Naive B cell (primary cell): ENCODE data around the gene TMEM219. TPM values are rescaled to one million over a fixed set of nuclear protein-coding genes. Genes with fewer than 3 reads are reported as not detected.
A peak's percentile ranks its signal among the peaks of the same experiment; 100 is the strongest.
"Not testable (repeated sequence)": the region's sequence is repeated elsewhere in the genome, so short reads cannot be mapped to it uniquely, and the experiment has no call there.

Experiments used
- ATAC-seq, 2 donors: fragments of 150-1000 bp; cut with Tn5 transposase; 2 replicates each; pipeline ENCODE4 v1.10.0; 2021; ENCODE audit warnings: low read depth in 2 of 2, mild to moderate bottlenecking in 2 of 2, moderate library complexity in 2 of 2
- DNase-seq: peaks from one replicate; pipeline ENCODE4 v3.0.0; 2022
- H3K27ac Mint-ChIP-seq, 6 donors: one replicate each; pipeline ENCODE4 v1.8.0; 2020 to 2022; ENCODE audit warnings: mild to moderate bottlenecking in 6 of 6, mixed read lengths in 6 of 6, moderate library complexity in 5 of 6, inconsistent platforms in 2 of 6
- H3K27me3 Mint-ChIP-seq, 3 donors: one replicate each; pipeline ENCODE4 v1.8.0; 2021 to 2022; ENCODE audit warnings: mixed read lengths in 3 of 3, mild to moderate bottlenecking in 1 of 3
- H3K36me3 Mint-ChIP-seq, 2 donors: one replicate each; pipeline ENCODE4 v1.8.0; 2020 to 2022; ENCODE audit warnings: mixed read lengths in 2 of 2, inconsistent platforms in 1 of 2, mild to moderate bottlenecking in 1 of 2
- H3K4me1 Mint-ChIP-seq, 3 donors: one replicate each; pipeline ENCODE4 v1.8.0; 2020 to 2022; ENCODE audit warnings: mixed read lengths in 3 of 3, inconsistent platforms in 1 of 3, mild to moderate bottlenecking in 1 of 3, moderate library complexity in 1 of 3
- H3K4me3 Mint-ChIP-seq, 8 donors: one replicate each; pipeline ENCODE4 v1.8.0; 2020 to 2022; ENCODE audit warnings: mild to moderate bottlenecking in 8 of 8, mixed read lengths in 8 of 8, moderate library complexity in 8 of 8, inconsistent platforms in 2 of 8
- H3K9me3 Mint-ChIP-seq, 7 donors: one replicate each; pipeline ENCODE4 v1.8.0; 2020 to 2022; ENCODE audit warnings: mixed read lengths in 7 of 7, mild to moderate bottlenecking in 5 of 7, inconsistent platforms in 2 of 7, moderate library complexity in 1 of 7
- polyA plus RNA-seq, 6 donors: library from polyadenylated mRNA; unstranded; fragments of 300-500 nt; fragmentation: Illumina TruSeq; gene quantifications; one replicate each; pipeline ENCODE4 v1.2.3, GENCODE V29; 2021; ENCODE audit warnings: low read depth in 6 of 6

Gene TMEM219
- polyA plus RNA-seq, 6 donors from 2014 or later = 181 to 222 (median 186) TPM

- DNase-seq = no peak
- no peaks in the 10 kb centered on the region for H3K36me3 Mint-ChIP-seq
- peaks cover 21 to 42% (median 37%) of the 10 kb centered on the region in 3 donors for H3K4me1 Mint-ChIP-seq
These were observed 35.2 kb upstream of the TMEM219 start for GRCh38 chr16:29926711-29927052.

GRCh38 chr16:29927070-29927905 lies 34.6 kb upstream of the TMEM219 start:
- H3K4me1 Mint-ChIP-seq = peaks cover 21 to 40% (median 37%) of the 10 kb centered on the region in 3 donors
- H3K27ac Mint-ChIP-seq = peak overlapping the region; percentile 4 to 98 (median 93)
- H3K27me3 Mint-ChIP-seq = no peaks in the 10 kb centered on the region
- no peaks in the 10 kb centered on the region for H3K36me3 Mint-ChIP-seq
- ATAC-seq (no peak), DNase-seq (no peak)
- peak overlapping the region; percentile 87 to 99 (median 96) for H3K4me3 Mint-ChIP-seq
- no peaks in the 10 kb centered on the region for H3K9me3 Mint-ChIP-seq

More at GRCh38 chr16:29926711-29927052, 35.2 kb upstream of the TMEM219 start:
- Mint-ChIP-seq H3K27me3 (no peaks in the 10 kb centered on the region), H3K9me3 (no peaks in the 10 kb centered on the region), H3K27ac (peak overlapping the region; percentile 89 to 99 (median 98)), H3K4me3 (peak overlapping the region; percentile 87 to 99 (median 96))
- ATAC-seq = no peak

- not testable (repeated sequence) for H3K36me3 Mint-ChIP-seq, H3K27me3 Mint-ChIP-seq, ATAC-seq, H3K9me3 Mint-ChIP-seq, H3K4me3 Mint-ChIP-seq, DNase-seq
- Mint-ChIP-seq H3K27ac (peak overlapping the region in 1 of 6 donors; percentile 38), H3K4me1 (peaks cover 4 to 14% (median 11%) of the 10 kb centered on the region in 3 donors)
These were observed 30.1 kb upstream of the TMEM219 start for GRCh38 chr16:29931750-29932149.

- peaks cover 0 to 4% (median 0%) of the 10 kb centered on the region in 7 donors for H3K9me3 Mint-ChIP-seq
- H3K4me1 Mint-ChIP-seq = no peaks in the 10 kb centered on the region
- no peak overlapping the region for H3K4me3 Mint-ChIP-seq
- ATAC-seq (no peak), DNase-seq (no peak)
- peaks cover 13 to 27% (median 20%) of the 10 kb centered on the region in 3 donors for H3K27me3 Mint-ChIP-seq
- no peak overlapping the region for H3K27ac Mint-ChIP-seq
- H3K36me3 Mint-ChIP-seq = no peaks in the 10 kb centered on the region
These were observed 21.2 kb upstream of the TMEM219 start for GRCh38 chr16:29940656-29941055.

GRCh38 chr16:29943846-29944799 lies 17.8 kb upstream of the TMEM219 start:
- Mint-ChIP-seq H3K27ac (no peak overlapping the region), H3K36me3 (no peaks in the 10 kb centered on the region), H3K27me3 (peaks cover 13 to 21% (median 19%) of the 10 kb centered on the region in 3 donors), H3K4me1 (no peaks in the 10 kb centered on the region), H3K9me3 (peaks cover 0 to 4% (median 0%) of the 10 kb centered on the region in 7 donors), H3K4me3 (peak overlapping the region in 2 of 8 donors; percentile 21 to 23)
- DNase-seq (no peak), ATAC-seq (no peak)

GRCh38 chr16:29947897-29948296 lies 14.0 kb upstream of the TMEM219 start:
- Mint-ChIP-seq H3K4me1 (no peaks in the 10 kb centered on the region), H3K27me3 (peaks cover 0 to 15% (median 10%) of the 10 kb centered on the region in 3 donors), H3K27ac (peak overlapping the region in 1 of 6 donors; percentile 27), H3K36me3 (peaks cover 0 to 11% of the 10 kb centered on the region in 2 donors), H3K9me3 (peaks cover 3 to 17% (median 12%) of the 10 kb centered on the region in 7 donors), H3K4me3 (no peak overlapping the region)
- DNase-seq = no peak
- no peak for ATAC-seq

GRCh38 chr16:29950806-29951461 lies 10.9 kb upstream of the TMEM219 start:
- no peak overlapping the region for H3K27ac Mint-ChIP-seq
- DNase-seq (no peak), ATAC-seq (no peak)
- peaks cover 0 to 15% (median 10%) of the 10 kb centered on the region in 3 donors for H3K27me3 Mint-ChIP-seq
- H3K4me3 Mint-ChIP-seq = peak overlapping the region in 1 of 8 donors; percentile 12
- peaks cover 0 to 11% of the 10 kb centered on the region in 2 donors for H3K36me3 Mint-ChIP-seq
- no peaks in the 10 kb centered on the region for H3K4me1 Mint-ChIP-seq
- peaks cover 3 to 17% (median 12%) of the 10 kb centered on the region in 7 donors for H3K9me3 Mint-ChIP-seq

- Mint-ChIP-seq H3K27me3 (peaks cover 0 to 15% (median 10%) of the 10 kb centered on the region in 3 donors), H3K27ac (no peak overlapping the region), H3K4me1 (no peaks in the 10 kb centered on the region), H3K36me3 (peaks cover 0 to 11% of the 10 kb centered on the region in 2 donors), H3K4me3 (no peak overlapping the region), H3K9me3 (peaks cover 3 to 17% (median 12%) of the 10 kb centered on the region in 7 donors)
- no peak for ATAC-seq
- DNase-seq = no peak
These were observed 10.1 kb upstream of the TMEM219 start for GRCh38 chr16:29951625-29952365.

GRCh38 chr16:29958756-29959155 lies 3.1 kb upstream of the TMEM219 start:
- H3K4me3 Mint-ChIP-seq = no peak overlapping the region
- no peak for DNase-seq

GRCh38 chr16:29959293-29959692 lies 2.6 kb upstream of the TMEM219 start:
- peak overlapping the region in 1 of 8 donors; percentile 74 for H3K4me3 Mint-ChIP-seq
- H3K27ac Mint-ChIP-seq = no peak overlapping the region
- no peaks in the 10 kb centered on the region for H3K27me3 Mint-ChIP-seq
- no peaks in the 10 kb centered on the region for H3K36me3 Mint-ChIP-seq
- H3K9me3 Mint-ChIP-seq = peaks cover 0 to 2% (median 0%) of the 10 kb centered on the region in 7 donors
- peaks cover 15 to 19% (median 16%) of the 10 kb centered on the region in 3 donors for H3K4me1 Mint-ChIP-seq
- ATAC-seq (no peak), DNase-seq (no peak)

More at GRCh38 chr16:29958756-29959155, 3.1 kb upstream of the TMEM219 start:
- H3K27me3 Mint-ChIP-seq = no peaks in the 10 kb centered on the region
- peaks cover 15 to 19% (median 16%) of the 10 kb centered on the region in 3 donors for H3K4me1 Mint-ChIP-seq
- H3K9me3 Mint-ChIP-seq = peaks cover 0 to 2% (median 0%) of the 10 kb centered on the region in 7 donors
- no peak for ATAC-seq
- H3K27ac Mint-ChIP-seq = no peak overlapping the region
- H3K36me3 Mint-ChIP-seq = no peaks in the 10 kb centered on the region

- ATAC-seq, H3K27me3 Mint-ChIP-seq, H3K36me3 Mint-ChIP-seq, H3K9me3 Mint-ChIP-seq, DNase-seq: not testable (repeated sequence)
- Mint-ChIP-seq H3K4me3 (peak overlapping the region in 4 of 8 donors; percentile 23 to 74 (median 64)), H3K4me1 (peaks cover 15 to 21% (median 16%) of the 10 kb centered on the region in 3 donors), H3K27ac (peak overlapping the region in 1 of 6 donors; percentile 15)
These were observed 2.1 kb upstream of the TMEM219 start for GRCh38 chr16:29959821-29960220.

GRCh38 chr16:29961127-29961478 lies 776 bp upstream of the TMEM219 start:
- Mint-ChIP-seq H3K4me3 (peak overlapping the region; percentile 87 to 98 (median 93)), H3K4me1 (peaks cover 15 to 21% (median 16%) of the 10 kb centered on the region in 3 donors), H3K9me3 (no peaks in the 10 kb centered on the region), H3K27me3 (no peaks in the 10 kb centered on the region), H3K27ac (peak overlapping the region; percentile 53 to 93 (median 72)), H3K36me3 (peaks cover 0 to 3% of the 10 kb centered on the region in 2 donors)
- DNase-seq (no peak), ATAC-seq (no peak)
